ENCODE results near the gene CDH16.
"Not testable (repeated sequence)": the region's sequence is repeated elsewhere in the genome, so short reads cannot be mapped to it uniquely, and the experiment has no call there.

CDH16 gene

DNA sequence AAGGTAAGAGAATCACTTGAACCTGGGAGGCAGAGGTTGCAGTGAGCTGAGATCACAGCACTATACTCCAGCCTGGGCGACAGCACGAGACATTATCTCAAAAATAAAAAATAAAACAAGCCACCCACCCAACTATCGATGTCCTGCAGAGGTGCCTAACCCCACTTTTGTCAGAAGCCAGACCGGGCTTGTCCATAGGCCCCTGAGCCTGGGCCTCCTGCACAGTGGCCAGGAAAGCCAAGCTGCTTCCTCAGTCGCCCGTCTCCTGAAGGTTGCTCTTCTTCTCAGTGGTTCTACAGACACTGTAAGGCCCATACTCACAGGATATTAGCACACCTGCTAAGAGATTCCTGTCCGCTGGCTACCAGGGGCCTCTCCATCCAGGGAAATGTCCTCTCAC is 27.9 kb upstream of the CDH16 start:
- TF ChIP-seq, protein P1, sequence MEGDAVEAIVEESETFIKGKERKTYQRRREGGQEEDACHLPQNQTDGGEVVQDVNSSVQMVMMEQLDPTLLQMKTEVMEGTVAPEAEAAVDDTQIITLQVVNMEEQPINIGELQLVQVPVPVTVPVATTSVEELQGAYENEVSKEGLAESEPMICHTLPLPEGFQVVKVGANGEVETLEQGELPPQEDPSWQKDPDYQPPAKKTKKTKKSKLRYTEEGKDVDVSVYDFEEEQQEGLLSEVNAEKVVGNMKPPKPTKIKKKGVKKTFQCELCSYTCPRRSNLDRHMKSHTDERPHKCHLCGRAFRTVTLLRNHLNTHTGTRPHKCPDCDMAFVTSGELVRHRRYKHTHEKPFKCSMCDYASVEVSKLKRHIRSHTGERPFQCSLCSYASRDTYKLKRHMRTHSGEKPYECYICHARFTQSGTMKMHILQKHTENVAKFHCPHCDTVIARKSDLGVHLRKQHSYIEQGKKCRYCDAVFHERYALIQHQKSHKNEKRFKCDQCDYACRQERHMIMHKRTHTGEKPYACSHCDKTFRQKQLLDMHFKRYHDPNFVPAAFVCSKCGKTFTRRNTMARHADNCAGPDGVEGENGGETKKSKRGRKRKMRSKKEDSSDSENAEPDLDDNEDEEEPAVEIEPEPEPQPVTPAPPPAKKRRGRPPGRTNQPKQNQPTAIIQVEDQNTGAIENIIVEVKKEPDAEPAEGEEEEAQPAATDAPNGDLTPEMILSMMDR (IDR thresholded peaks at IDR 0.05; ENCODE audit: low read depth, low read length, missing control alignments): no peak
- no peak for DNase-seq (ENCODE audit: low read depth)
- no peak overlapping the region for H3K4me3 ChIP-seq (ENCODE audit: low read depth, low read length)

DNA sequence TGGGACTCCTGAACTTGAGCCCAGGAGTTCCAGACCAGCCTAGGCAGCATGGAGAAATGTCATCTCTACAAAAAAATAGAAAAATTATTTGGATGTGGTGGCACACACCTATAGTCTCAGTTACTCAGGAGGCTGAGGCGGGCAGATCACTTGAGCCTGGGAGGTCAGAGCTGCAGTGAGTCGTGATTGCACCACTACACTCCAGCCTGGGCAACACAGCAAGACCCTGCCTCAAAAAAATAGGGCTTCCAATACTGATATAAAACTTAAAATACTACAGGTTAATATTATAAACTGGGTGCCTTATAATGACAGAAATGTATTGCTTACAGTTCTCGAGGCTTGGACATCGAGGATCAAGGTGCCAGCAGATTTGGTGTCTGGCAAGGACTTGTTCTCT is 27.3 kb upstream of the CDH16 start:
- TF ChIP-seq, protein P1 (IDR thresholded peaks at IDR 0.05; ENCODE audit: low read depth, low read length, missing control alignments): no peak

DNA sequence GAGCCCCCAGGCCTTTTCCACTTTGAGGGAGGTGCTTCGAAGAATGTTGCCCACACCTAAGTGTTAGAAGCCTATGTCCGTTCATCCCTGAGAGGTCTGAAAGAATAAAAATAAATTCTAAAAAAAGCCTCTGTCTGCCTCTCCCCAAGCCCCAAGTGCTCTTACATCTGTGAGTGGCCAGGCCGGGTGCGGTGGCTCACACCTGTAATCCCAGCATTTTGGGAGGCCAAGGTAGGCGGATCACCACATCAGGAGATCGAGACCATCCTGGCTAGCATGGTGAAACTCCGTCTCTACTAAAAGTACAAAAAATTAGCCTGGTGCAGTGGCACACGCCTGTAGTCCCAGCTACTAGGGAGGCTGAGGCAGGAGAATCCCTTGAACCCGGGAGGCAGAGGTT is 26.3 kb upstream of the CDH16 start:
- not testable (repeated sequence) for H3K4me3 ChIP-seq (ENCODE audit: low read depth, low read length); DNase-seq (ENCODE audit: low read depth)

More for the DNA sequence above, 27.3 kb upstream of the CDH16 start:
- no peak for DNase-seq (ENCODE audit: low read depth)
- H3K4me3 ChIP-seq (ENCODE audit: low read depth, low read length): no peak overlapping the region

DNA sequence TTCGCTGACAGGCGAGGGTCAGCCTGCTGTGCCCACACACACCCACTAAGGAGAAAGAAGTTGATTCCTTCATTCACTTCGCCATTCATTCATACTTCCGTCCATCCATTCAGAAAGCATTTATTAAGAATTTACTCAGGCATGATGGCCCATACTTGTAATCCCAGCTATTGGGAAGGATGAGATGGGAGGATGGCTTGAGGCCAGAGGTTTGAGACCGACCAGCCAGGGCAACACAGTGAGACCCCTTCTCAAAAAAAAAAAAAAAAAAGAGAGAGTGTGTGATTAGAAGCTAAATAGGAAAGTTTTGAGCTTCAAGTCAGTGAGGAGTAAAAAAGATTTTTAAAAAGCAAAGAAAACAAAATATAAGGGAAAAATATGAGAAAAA is 25.4 kb upstream of the CDH16 start:
- no peak overlapping the region for H3K4me3 ChIP-seq (ENCODE audit: low read depth, low read length)
- TF ChIP-seq, protein P1 (IDR thresholded peaks at IDR 0.05; ENCODE audit: low read depth, low read length, missing control alignments): no peak

DNA sequence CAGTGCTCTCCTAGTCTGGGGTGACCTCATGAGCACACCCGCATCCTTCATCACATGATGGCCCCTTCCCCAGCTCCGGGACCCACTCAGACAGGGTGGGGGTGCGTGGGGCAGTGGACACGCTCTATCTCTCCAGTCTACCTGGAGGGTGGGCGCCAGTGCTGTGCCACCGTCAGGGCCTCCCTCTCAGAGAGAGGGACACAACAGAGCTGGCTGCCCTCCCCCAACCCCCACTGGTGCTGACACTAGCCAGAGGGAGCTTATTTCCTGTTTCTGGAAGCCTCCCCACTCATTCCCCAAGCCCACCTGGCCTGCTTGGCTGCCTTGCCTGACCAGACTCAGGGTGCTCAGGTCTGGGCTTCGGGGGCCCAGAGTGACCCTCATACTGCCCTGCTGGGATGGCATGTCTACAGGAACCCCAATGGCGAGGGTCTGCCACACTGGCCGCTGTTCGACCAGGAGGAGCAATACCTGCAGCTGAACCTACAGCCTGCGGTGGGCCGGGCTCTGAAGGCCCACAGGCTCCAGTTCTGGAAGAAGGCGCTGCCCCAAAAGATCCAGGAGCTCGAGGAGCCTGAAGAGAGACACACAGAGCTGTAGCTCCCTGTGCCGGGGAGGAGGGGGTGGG is 24.9 kb upstream of the CDH16 start:
- H3K4me3 ChIP-seq (ENCODE audit: low read depth, low read length): no peak overlapping the region
- TF ChIP-seq, protein P1 (IDR thresholded peaks at IDR 0.05; ENCODE audit: low read depth, low read length, missing control alignments): no peak

More for the DNA sequence above, 25.4 kb upstream of the CDH16 start:
- no peak for DNase-seq (ENCODE audit: low read depth)

GRCh38 chr16:66942981-66943380 is 24.3 kb upstream of the CDH16 start:
- TF ChIP-seq, protein P1 (IDR thresholded peaks at IDR 0.05; ENCODE audit: low read depth, low read length, missing control alignments): no peak
- no peak overlapping the region for H3K4me3 ChIP-seq (ENCODE audit: low read depth, low read length)
- DNase-seq (ENCODE audit: low read depth): no peak

More for the DNA sequence above, 24.9 kb upstream of the CDH16 start:
- no peak for DNase-seq (ENCODE audit: low read depth)

DNA sequence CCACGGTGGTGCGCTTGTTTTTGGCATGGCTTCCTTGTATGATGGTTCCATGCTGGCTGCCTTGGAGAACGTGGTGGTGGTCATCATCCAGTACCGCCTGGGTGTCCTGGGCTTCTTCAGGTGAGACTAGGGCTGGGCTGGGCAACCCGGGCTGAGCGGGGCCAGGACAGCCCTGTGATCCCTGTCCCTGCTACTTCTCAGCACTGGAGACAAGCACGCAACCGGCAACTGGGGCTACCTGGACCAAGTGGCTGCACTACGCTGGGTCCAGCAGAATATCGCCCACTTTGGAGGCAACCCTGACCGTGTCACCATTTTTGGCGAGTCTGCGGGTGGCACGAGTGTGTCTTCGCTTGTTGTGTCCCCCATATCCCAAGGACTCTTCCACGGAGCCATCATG is 21.6 kb upstream of the CDH16 start:
- TF ChIP-seq, protein P1 (IDR thresholded peaks at IDR 0.05; ENCODE audit: low read depth, low read length, missing control alignments): no peak
- no peak for DNase-seq (ENCODE audit: low read depth)

More for the DNA sequence above, 21.6 kb upstream of the CDH16 start:
- no peak overlapping the region for H3K4me3 ChIP-seq (ENCODE audit: low read depth, low read length)
